GM21619 (cell line): Measurements from ENCODE around the gene SDK2.
A peak's percentile ranks its signal among the peaks of the same experiment; 100 is the strongest.

Source experiments
- ATAC-seq: cut with Tn5 transposase; IDR thresholded peaks from one replicate; pipeline ENCODE4 v1.9.1; 2021; ENCODE audit not compliant: unreplicated experiment

SDK2 gene

GRCh38 chr17:73432624-73433190 is 211.5 kb downstream of the SDK2 start:
- no peak for ATAC-seq

DNA sequence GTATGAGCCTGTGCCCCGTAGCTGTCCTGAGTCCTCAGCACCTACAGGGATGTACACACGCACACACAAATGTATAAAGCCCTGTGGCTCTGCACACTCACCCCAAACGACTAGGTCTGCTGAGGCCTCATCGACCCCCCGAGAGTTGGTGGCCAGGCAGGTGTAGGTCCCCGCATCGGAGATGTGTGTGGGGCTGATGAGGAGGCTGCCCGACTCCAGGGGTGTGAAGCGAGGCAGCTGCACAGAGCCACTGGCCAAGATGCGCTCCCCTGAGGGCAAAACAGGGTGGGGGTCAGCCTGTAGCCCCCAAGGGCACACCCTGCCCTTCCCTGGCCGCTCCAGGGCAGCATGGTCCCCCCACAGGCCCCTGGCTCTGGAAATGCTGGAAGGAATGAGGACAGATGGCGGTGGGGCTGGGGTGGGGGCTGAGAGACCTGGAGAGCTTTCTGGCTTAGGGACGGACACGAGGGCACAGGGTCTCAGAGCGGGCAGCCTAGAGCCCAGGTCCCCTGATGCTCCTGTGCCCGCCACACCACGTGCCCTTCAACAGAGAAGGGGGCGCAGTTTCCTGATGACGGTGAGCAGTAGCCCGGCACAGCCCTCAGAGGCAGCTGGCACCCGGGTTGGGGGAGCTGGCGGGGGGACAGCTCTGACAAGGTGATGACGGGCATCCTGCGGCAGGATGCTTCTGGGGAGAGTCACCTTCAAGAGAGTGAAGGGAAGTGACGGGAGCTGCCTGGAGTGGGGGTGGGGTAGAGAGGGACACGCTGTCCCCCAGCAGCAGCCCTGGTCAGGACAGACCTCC is 212.6 kb downstream of the SDK2 start:
- ATAC-seq = no peak

- no peak for ATAC-seq
Measured at GRCh38 chr17:73430848-73431247, 213.4 kb downstream of the SDK2 start.

DNA sequence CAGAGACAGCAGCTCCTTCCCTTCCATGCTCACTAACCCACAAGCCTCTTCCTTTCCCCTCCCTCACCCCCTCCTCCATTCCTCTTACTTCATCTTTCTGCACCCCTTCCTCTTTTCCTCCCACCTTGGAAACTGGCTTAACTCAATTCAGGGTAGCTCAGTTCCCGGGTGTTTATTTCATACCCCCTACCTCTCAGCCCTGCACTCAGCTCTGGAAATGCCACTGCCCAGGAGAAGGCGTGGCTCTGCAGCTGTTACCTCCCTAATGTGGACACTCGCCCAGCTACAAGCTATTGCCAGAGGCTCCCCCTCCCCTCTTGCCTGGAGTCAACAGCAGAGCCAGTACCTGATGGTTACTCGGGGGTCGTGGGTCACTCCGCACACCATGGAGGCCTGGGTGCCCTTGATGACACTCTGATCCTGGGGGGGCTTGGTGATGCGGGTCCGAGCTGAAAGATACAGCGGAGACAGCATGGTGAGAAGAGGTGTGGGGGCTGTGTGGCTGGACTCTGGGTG is 214.0 kb downstream of the SDK2 start:
- ATAC-seq = no peak

DNA sequence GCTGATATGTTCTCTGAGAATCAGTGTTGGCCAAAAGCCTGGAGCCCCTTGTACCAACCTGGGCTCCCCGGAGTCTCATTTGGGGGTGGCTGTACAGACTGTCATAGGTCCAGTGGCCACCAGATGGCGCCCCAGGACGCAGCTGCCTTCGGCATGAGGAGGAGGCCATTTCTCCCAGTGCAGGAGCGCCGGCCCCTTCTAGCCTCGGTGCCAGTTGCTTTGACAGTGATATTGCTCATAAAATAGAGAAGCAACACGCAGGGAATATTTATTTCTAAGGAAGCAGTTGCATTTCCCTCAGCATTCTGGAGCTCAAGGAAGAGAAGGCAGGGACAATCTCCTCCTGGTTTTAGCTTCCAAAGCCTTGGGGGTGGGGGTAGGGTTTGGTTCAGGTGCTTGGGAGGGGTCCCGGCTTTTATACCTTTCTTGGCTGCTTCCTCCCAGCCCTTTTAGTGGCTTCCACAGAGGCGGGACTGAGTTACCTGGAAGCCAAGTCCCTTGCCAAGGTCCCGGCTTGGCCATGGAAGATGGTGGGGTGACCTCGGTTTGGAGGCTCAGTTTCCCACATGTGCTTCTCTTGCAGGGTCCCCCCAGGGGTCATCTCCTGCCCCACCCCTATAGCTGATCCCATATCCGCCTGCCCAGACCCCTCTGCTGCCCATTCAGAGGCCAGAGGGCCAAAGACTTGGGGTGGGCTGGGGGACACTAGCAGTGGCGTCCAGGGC is 214.6 kb downstream of the SDK2 start:
- peak; percentile 83 for ATAC-seq

GRCh38 chr17:73427198-73427597 is 217.0 kb downstream of the SDK2 start:
- no peak for ATAC-seq

DNA sequence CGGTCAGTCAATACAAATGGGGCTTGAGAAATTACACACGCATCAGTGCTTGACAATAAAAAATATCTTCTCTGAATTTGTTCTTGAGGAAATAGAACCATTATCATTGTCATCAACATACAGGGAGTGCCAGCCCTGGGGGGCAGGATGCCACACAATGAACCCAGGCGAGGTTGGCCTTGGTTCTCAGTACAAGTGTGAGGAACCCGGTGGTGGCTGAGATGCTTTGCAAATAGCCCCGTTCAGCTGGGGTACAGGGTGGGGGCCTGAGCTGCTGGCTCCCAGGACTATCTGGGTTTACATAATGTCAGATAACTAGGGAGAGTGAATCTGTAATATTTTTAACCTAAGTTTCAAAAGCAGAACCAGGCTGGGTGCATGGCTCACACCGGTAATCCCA is 219.7 kb downstream of the SDK2 start:
- ATAC-seq = no peak

- ATAC-seq = no peak
Measured at GRCh38 chr17:73423806-73424205, 220.4 kb downstream of the SDK2 start.

DNA sequence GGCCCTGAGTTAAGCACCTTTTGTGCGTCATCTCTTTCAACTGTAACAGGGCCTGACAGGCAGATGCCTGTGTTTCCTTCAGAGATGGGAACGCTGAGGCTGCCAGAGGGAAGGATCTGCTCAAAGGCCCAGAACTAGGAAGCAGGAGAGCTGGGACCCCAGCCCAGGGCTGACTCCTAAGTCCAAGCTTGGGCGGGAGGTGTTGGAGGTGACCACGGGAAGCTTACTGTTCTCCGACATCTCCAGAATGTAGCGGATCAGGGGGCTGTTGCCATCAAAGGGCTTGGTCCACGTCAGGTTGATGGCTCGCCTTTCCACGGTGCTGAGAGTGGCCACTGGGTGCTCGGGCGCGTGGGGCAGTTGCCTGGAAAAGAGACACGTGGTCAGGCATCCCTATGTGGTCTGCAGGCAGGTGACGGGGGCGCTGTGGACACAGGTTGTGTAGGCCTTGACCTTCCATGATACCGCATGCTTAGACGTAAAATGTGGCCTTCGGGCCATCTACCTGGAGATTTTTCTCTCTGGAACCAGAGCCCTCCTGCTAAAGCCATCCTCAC is 221.0 kb downstream of the SDK2 start:
- no peak for ATAC-seq

GRCh38 chr17:73422121-73422520 is 222.1 kb downstream of the SDK2 start:
- ATAC-seq = no peak

DNA sequence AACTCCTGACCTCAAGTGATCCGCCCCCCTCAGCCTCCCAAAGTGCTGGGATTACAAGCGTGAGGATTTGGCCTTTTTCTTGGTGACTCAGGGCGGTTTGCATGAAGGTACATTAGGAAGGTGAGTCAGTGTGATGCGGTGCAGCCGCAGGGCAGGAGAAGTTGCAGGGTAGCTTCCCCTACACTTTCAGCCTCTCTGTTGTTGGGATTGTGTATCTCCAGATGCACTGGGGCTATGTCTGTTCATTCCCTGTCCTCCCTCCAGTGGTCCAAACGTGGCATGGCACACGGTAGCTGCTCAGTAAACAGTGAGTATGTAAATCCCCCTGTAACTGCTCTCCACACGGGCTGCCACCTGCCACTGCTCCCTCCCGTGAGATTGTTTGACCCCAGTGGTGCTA is 223.3 kb downstream of the SDK2 start:
- no peak for ATAC-seq

DNA sequence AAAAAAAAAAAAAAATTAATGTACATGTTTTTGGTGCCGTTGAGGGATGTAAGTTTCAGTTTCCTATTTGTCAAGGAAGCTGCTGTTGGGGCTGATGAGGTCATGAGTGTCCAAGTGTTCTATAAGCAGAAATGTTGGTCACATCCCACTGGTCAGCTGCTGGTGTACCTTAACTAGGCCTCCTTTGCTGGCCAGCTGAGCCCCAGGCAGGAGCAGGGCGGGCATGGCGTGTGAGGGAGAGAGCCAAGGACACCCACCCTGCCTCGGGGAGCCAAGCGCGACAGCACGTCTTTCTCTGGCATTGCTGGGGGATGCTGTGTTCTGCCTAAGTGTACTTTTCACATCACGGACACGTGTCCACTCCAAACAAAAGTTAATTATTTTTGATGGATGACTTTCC is 224.4 kb downstream of the SDK2 start:
- ATAC-seq = no peak

DNA sequence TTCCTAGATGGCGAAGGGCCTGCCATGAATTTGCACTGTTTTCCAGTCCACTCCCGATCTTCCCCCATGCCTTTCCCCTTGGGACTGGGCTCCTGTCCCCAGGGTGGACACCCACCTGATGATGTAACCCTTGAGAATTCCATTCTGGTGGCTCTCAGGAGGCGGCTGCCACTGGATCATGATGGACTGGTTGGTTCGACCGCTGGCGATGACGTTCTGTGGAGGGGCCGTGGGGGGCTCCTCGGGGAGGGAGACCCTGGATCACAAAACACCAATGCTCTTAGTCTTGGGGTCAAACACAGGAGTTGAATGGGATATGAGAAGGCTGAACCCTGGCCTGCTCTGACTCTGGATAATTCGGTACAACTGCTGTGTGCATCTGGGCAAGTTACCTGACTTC is 225.2 kb downstream of the SDK2 start:
- ATAC-seq = no peak

- ATAC-seq = no peak
Measured at GRCh38 chr17:73415782-73416181, 228.5 kb downstream of the SDK2 start.

- ATAC-seq = no peak
Measured at GRCh38 chr17:73414171-73414955, 229.9 kb downstream of the SDK2 start.

GRCh38 chr17:73412914-73413313 is 231.3 kb downstream of the SDK2 start:
- ATAC-seq = no peak

DNA sequence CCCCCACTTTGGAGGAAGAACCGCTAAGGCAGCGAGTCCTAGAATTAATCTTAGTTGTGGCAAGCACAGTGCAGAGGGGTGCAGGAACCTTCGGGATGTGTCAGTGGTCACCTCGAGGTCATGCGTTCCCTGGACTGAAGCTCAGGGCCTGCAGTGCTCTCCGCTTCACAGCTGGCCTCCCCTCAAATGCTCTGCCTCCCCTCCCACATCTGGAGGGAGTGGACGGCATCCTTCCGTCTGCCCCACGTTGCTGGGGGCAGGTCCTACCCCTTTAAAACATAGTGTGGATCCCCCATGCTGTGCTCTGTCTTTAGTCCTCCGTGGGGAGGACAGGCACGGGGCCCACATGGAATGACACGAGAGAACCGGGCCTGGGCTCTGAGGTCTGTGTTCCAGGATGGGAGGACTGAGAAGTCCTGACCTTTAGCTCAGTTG is 232.9 kb downstream of the SDK2 start:
- ATAC-seq = no peak

DNA sequence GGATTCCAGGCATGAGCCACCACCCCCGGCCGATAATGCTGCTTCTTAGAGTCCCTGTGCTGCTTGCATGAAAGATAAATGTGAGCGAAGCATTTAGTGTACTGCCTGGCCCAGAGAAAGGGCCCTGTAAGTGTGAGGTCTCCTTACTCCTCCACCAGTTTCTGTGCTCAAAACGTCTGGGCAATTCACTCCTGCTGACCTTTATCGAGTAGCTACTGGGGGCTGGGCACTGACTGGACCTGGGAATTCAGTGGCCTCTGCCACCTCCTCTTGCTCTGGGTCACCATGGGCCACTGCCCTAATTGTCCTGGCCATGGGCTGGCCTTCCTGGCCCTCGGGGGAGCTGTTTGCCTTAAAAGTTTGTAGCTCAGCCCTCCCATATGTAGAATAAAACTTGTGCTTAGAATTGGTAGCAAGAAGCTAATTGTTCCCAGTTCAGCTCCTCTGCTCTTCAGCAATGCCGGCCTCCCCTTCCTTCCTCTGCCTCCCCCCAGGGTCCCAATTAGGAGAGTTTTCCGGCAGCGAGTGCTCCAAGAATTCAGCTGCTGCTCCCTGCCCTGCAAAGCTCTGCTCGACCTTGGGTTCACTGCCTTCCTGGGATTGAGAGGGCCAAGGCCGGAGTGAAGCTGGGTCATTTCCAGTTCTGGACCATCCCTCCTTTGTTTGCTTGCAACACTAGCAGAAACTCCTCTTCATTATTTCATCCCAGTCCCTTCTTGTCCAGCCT is 233.5 kb downstream of the SDK2 start:
- no peak for ATAC-seq

GRCh38 chr17:73404246-73404645 is 240.0 kb downstream of the SDK2 start:
- no peak for ATAC-seq

GRCh38 chr17:73402466-73402865 is 241.8 kb downstream of the SDK2 start:
- ATAC-seq = no peak
